ENCODE measurements around the gene MTHFD1L. TPM values are rescaled to one million over a fixed set of nuclear protein-coding genes. Genes with fewer than 3 reads are reported as not detected.
A peak's percentile ranks its signal among the peaks of the same experiment; 100 is the strongest.

The MTHFD1L gene
- total and polyA plus RNA-seq, 8 donors: 1.8 to 16.3 (median 8.8) TPM

DNA sequence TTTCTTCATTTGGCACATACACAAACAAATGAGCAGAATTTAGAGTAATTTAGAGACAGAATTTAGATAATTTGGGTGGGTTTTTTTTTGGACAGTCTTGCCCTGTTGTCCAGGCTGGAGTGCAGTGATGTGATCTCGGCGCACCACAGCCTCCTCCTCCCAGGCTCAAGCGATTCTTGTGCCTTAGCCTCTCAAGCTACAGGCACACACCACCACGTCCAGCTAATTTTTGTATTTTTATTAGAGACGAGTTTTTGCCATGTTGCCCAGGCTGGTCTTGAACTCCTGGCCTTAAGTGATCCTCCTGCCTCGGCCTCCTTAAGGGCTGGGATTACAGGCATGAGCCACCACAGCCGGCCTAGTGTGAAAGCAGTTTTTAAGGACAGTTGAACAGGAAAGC lies 127.8 kb downstream of the MTHFD1L start:
- intact Hi-C loops (cut with DNase I; ENCODE audit: low total_unique reads): no loop called here
- WGBS, 5 donors: 81 to 88% (median 87%) methylated on average over 7 of the region's 7 CpGs
- H3K27me3 ChIP-seq: no peaks in the 10 kb centered on the region
- H3K4me1 ChIP-seq: no peaks in the 10 kb centered on the region
- no peaks in the 10 kb centered on the region for H3K36me3 ChIP-seq
- no peaks in the 10 kb centered on the region for H3K9me3 ChIP-seq
- TF ChIP-seq, protein P1, sequence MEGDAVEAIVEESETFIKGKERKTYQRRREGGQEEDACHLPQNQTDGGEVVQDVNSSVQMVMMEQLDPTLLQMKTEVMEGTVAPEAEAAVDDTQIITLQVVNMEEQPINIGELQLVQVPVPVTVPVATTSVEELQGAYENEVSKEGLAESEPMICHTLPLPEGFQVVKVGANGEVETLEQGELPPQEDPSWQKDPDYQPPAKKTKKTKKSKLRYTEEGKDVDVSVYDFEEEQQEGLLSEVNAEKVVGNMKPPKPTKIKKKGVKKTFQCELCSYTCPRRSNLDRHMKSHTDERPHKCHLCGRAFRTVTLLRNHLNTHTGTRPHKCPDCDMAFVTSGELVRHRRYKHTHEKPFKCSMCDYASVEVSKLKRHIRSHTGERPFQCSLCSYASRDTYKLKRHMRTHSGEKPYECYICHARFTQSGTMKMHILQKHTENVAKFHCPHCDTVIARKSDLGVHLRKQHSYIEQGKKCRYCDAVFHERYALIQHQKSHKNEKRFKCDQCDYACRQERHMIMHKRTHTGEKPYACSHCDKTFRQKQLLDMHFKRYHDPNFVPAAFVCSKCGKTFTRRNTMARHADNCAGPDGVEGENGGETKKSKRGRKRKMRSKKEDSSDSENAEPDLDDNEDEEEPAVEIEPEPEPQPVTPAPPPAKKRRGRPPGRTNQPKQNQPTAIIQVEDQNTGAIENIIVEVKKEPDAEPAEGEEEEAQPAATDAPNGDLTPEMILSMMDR (IDR thresholded peaks at IDR 0.05): no peak
- no peak for TF ChIP-seq EP300 (IDR thresholded peaks at IDR 0.05)
- TF ChIP-seq POLR2A (IDR thresholded peaks at IDR 0.05): no peak
- no peak for TF ChIP-seq POLR2AphosphoS5 (IDR thresholded peaks at IDR 0.05)
- DNase-seq: no peak
- H3K27ac ChIP-seq: no peak overlapping the region
- H3K4me3 ChIP-seq: no peak overlapping the region

GRCh38 chr6:150994026-150994425 lies 128.5 kb downstream of the MTHFD1L start:
- Histone ChIP-seq H3K27me3 (no peaks in the 10 kb centered on the region), H3K27ac (no peak overlapping the region), H3K9me3 (no peaks in the 10 kb centered on the region), H3K4me1 (no peaks in the 10 kb centered on the region), H3K36me3 (no peaks in the 10 kb centered on the region), H3K4me3 (no peak overlapping the region)
- intact Hi-C loops (cut with DNase I; ENCODE audit: low total_unique reads): no loop called here
- 91 to 100% (median 98%) methylated on average over 1 of the region's 1 CpG for WGBS, 5 donors
- no peak for DNase-seq
- TF ChIP-seq, protein P1 (IDR thresholded peaks at IDR 0.05): no peak
- TF ChIP-seq POLR2AphosphoS5 (IDR thresholded peaks at IDR 0.05): no peak
- TF ChIP-seq EP300 (IDR thresholded peaks at IDR 0.05): no peak
- no peak for TF ChIP-seq POLR2A (IDR thresholded peaks at IDR 0.05)

DNA sequence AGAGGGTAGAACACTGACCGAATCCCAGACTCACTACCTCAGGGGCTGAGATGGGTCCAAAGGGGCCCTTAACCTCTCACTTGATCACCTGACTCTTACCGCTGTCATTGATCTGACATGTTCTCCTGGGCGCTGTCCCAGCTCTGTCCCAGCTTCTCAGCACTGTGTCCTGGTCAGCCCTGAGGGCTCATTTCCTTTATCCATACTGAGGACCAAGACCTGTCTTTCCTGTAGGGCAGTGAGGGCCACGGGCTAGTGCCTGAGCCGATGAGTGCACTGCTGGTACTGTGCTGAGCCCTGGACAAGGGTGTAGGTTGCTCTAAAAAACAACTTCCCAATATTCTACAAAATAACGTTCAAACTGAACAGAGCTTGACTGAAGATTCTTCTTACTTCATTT lies 131.5 kb downstream of the MTHFD1L start:
- no peaks in the 10 kb centered on the region for H3K36me3 ChIP-seq
- no peak overlapping the region for H3K27ac ChIP-seq
- DNase-seq: no peak
- H3K4me1 ChIP-seq: peaks cover 0 to 16% (median 0%) of the 10 kb centered on the region in 4 donors
- intact Hi-C loops (cut with DNase I; ENCODE audit: low total_unique reads): no loop called here
- H3K4me3 ChIP-seq: no peak overlapping the region
- no peaks in the 10 kb centered on the region for H3K9me3 ChIP-seq
- no peak for TF ChIP-seq EP300 (IDR thresholded peaks at IDR 0.05)
- TF ChIP-seq, protein P1 (IDR thresholded peaks at IDR 0.05): no peak
- TF ChIP-seq POLR2AphosphoS5 (IDR thresholded peaks at IDR 0.05): no peak
- TF ChIP-seq POLR2A (IDR thresholded peaks at IDR 0.05): no peak
- H3K27me3 ChIP-seq: no peaks in the 10 kb centered on the region
- 92 to 94% (median 94%) methylated on average over 6 of the region's 6 CpGs for WGBS, 5 donors

- TF ChIP-seq POLR2A (IDR thresholded peaks at IDR 0.05): no peak
- peak; percentile 24 for TF ChIP-seq EP300 (IDR thresholded peaks at IDR 0.05)
- TF ChIP-seq POLR2AphosphoS5 (IDR thresholded peaks at IDR 0.05): no peak
- TF ChIP-seq, protein P1 (IDR thresholded peaks at IDR 0.05): no peak
- Histone ChIP-seq H3K4me3 (no peak overlapping the region), H3K9me3 (no peaks in the 10 kb centered on the region), H3K4me1 (peaks cover 0 to 20% (median 3%) of the 10 kb centered on the region in 4 donors), H3K36me3 (no peaks in the 10 kb centered on the region), H3K27ac (no peak overlapping the region), H3K27me3 (no peaks in the 10 kb centered on the region)
- intact Hi-C loops (cut with DNase I; ENCODE audit: low total_unique reads): no loop called here
- no peak for DNase-seq
Observed at GRCh38 chr6:150999107-150999506, 133.6 kb downstream of the MTHFD1L start.

Measured in stomach (tissue), 9 donors.